Measurements from ENCODE around the gene VWC2L. TPM values are rescaled to one million over a fixed set of nuclear protein-coding genes. Genes with fewer than 3 reads are reported as not detected.

VWC2L gene
- total and polyA plus RNA-seq, 7 experiments from 2014 or later, result not detected

GRCh38 chr2:214378455-214379103, 32.3 kb upstream of the VWC2L start:
- Mint-ChIP-seq H3K27ac (no peak overlapping the region), H3K4me3 (no peak overlapping the region), H3K9me3 (peaks cover 0 to 6% (median 0%) of the 10 kb centered on the region in 11 donors), H3K36me3 (no peaks in the 10 kb centered on the region), H3K27me3 (no peaks in the 10 kb centered on the region), H3K4me1 (no peaks in the 10 kb centered on the region)
- Histone ChIP-seq H3K9me3 (ENCODE audit: control insufficient read depth in 2 of 3, low read length in 3 of 3) (no peaks in the 10 kb centered on the region), H3K36me3 (ENCODE audit: control insufficient read depth in 2 of 3, insufficient read depth in 3 of 3, low read length in 3 of 3) (no peaks in the 10 kb centered on the region), H3K27me3 (ENCODE audit: control insufficient read depth in 2 of 2, insufficient read depth in 2 of 2, low read length in 2 of 2) (no peaks in the 10 kb centered on the region), H3K27ac (ENCODE audit: low read depth, low read length) (no peak overlapping the region), H3K4me1 (ENCODE audit: control insufficient read depth in 2 of 2, insufficient read depth in 2 of 2, low read length in 2 of 2) (no peaks in the 10 kb centered on the region), H3K4me3 (ENCODE audit: low read length) (no peak overlapping the region)
- no peak for ATAC-seq
- intact Hi-C loops (cut with micrococcal nuclease), result no loop called here
- POLR2A ChIA-PET, result no interaction called here
- no peak for DNase-seq
- CTCF ChIA-PET, result no interaction called here

- no peaks in the 10 kb centered on the region for H3K27me3 Mint-ChIP-seq
These were observed 31.6 kb upstream of the VWC2L start for GRCh38 chr2:214379227-214379626.

GRCh38 chr2:214380681-214381080, 30.2 kb upstream of the VWC2L start:
- ATAC-seq (no peak), DNase-seq (no peak)
- Histone ChIP-seq H3K27ac (ENCODE audit: low read depth, low read length) (no peak overlapping the region), H3K9me3 (ENCODE audit: control insufficient read depth in 2 of 3, low read length in 3 of 3) (no peaks in the 10 kb centered on the region), H3K4me1 (ENCODE audit: control insufficient read depth in 2 of 2, insufficient read depth in 2 of 2, low read length in 2 of 2) (no peaks in the 10 kb centered on the region), H3K4me3 (ENCODE audit: low read length) (no peak overlapping the region), H3K27me3 (ENCODE audit: control insufficient read depth in 2 of 2, insufficient read depth in 2 of 2, low read length in 2 of 2) (no peaks in the 10 kb centered on the region), H3K36me3 (ENCODE audit: control insufficient read depth in 2 of 3, insufficient read depth in 3 of 3, low read length in 3 of 3) (no peaks in the 10 kb centered on the region)
- H3K4me3 Mint-ChIP-seq, result no peak overlapping the region
- no peaks in the 10 kb centered on the region for H3K4me1 Mint-ChIP-seq
- H3K9me3 Mint-ChIP-seq, result peaks cover 0 to 6% (median 0%) of the 10 kb centered on the region in 11 donors
- POLR2A ChIA-PET, result no interaction called here
- no peaks in the 10 kb centered on the region for H3K27me3 Mint-ChIP-seq
- no peak overlapping the region for H3K27ac Mint-ChIP-seq
- intact Hi-C loops (cut with micrococcal nuclease), result no loop called here
- CTCF ChIA-PET, result no interaction called here
- H3K36me3 Mint-ChIP-seq, result no peaks in the 10 kb centered on the region

More at GRCh38 chr2:214379227-214379626, 31.6 kb upstream of the VWC2L start:
- H3K27ac ChIP-seq (ENCODE audit: low read depth, low read length), result no peak overlapping the region
- Mint-ChIP-seq H3K4me1 (no peaks in the 10 kb centered on the region), H3K27ac (no peak overlapping the region), H3K9me3 (peaks cover 0 to 6% (median 0%) of the 10 kb centered on the region in 11 donors), H3K4me3 (no peak overlapping the region), H3K36me3 (no peaks in the 10 kb centered on the region)
- CTCF ChIA-PET, result no interaction called here
- H3K36me3 ChIP-seq (ENCODE audit: control insufficient read depth in 2 of 3, insufficient read depth in 3 of 3, low read length in 3 of 3), result no peaks in the 10 kb centered on the region
- H3K4me1 ChIP-seq (ENCODE audit: control insufficient read depth in 2 of 2, insufficient read depth in 2 of 2, low read length in 2 of 2), result no peaks in the 10 kb centered on the region
- POLR2A ChIA-PET, result no interaction called here
- intact Hi-C loops (cut with micrococcal nuclease), result no loop called here
- no peak overlapping the region for H3K4me3 ChIP-seq (ENCODE audit: low read length)
- no peaks in the 10 kb centered on the region for H3K27me3 ChIP-seq (ENCODE audit: control insufficient read depth in 2 of 2, insufficient read depth in 2 of 2, low read length in 2 of 2)
- DNase-seq, result no peak
- no peak for ATAC-seq
- no peaks in the 10 kb centered on the region for H3K9me3 ChIP-seq (ENCODE audit: control insufficient read depth in 2 of 3, low read length in 3 of 3)

GRCh38 chr2:214382229-214382628, 28.6 kb upstream of the VWC2L start:
- ChIA-PET POLR2A (no interaction called here), CTCF (no interaction called here)
- no peak overlapping the region for H3K4me3 ChIP-seq (ENCODE audit: low read length)
- Mint-ChIP-seq H3K4me3 (no peak overlapping the region), H3K36me3 (no peaks in the 10 kb centered on the region), H3K9me3 (peaks cover 0 to 3% (median 0%) of the 10 kb centered on the region in 11 donors), H3K27ac (no peak overlapping the region), H3K27me3 (no peaks in the 10 kb centered on the region), H3K4me1 (no peaks in the 10 kb centered on the region)
- H3K9me3 ChIP-seq (ENCODE audit: control insufficient read depth in 2 of 3, low read length in 3 of 3), result no peaks in the 10 kb centered on the region
- no peaks in the 10 kb centered on the region for H3K36me3 ChIP-seq (ENCODE audit: control insufficient read depth in 2 of 3, insufficient read depth in 3 of 3, low read length in 3 of 3)
- no peaks in the 10 kb centered on the region for H3K4me1 ChIP-seq (ENCODE audit: control insufficient read depth in 2 of 2, insufficient read depth in 2 of 2, low read length in 2 of 2)
- no peak for DNase-seq
- no peak overlapping the region for H3K27ac ChIP-seq (ENCODE audit: low read depth, low read length)
- intact Hi-C loops (cut with micrococcal nuclease), result no loop called here
- no peaks in the 10 kb centered on the region for H3K27me3 ChIP-seq (ENCODE audit: control insufficient read depth in 2 of 2, insufficient read depth in 2 of 2, low read length in 2 of 2)
- ATAC-seq, result no peak

- Histone ChIP-seq H3K4me3 (ENCODE audit: low read length) (no peak overlapping the region), H3K36me3 (ENCODE audit: control insufficient read depth in 2 of 3, insufficient read depth in 3 of 3, low read length in 3 of 3) (no peaks in the 10 kb centered on the region), H3K27ac (ENCODE audit: low read depth, low read length) (no peak overlapping the region), H3K4me1 (ENCODE audit: control insufficient read depth in 2 of 2, insufficient read depth in 2 of 2, low read length in 2 of 2) (no peaks in the 10 kb centered on the region), H3K27me3 (ENCODE audit: control insufficient read depth in 2 of 2, insufficient read depth in 2 of 2, low read length in 2 of 2) (no peaks in the 10 kb centered on the region), H3K9me3 (ENCODE audit: control insufficient read depth in 2 of 3, low read length in 3 of 3) (no peaks in the 10 kb centered on the region)
- H3K4me3 Mint-ChIP-seq, result no peak overlapping the region
- ChIA-PET POLR2A (no interaction called here), CTCF (no interaction called here)
- H3K4me1 Mint-ChIP-seq, result no peaks in the 10 kb centered on the region
- DNase-seq (no peak), ATAC-seq (no peak)
- no peaks in the 10 kb centered on the region for H3K27me3 Mint-ChIP-seq
- H3K9me3 Mint-ChIP-seq, result peaks cover 0 to 3% (median 0%) of the 10 kb centered on the region in 11 donors
- no peak overlapping the region for H3K27ac Mint-ChIP-seq
- H3K36me3 Mint-ChIP-seq, result no peaks in the 10 kb centered on the region
- intact Hi-C loops (cut with micrococcal nuclease), result no loop called here
These were observed 24.1 kb upstream of the VWC2L start for GRCh38 chr2:214386720-214387119.

GRCh38 chr2:214389334-214389733, 21.5 kb upstream of the VWC2L start:
- H3K27me3 Mint-ChIP-seq, result no peaks in the 10 kb centered on the region
- no peak overlapping the region for H3K4me3 ChIP-seq (ENCODE audit: low read length)
- no peak overlapping the region for H3K27ac ChIP-seq (ENCODE audit: low read depth, low read length)
- H3K4me3 Mint-ChIP-seq, result no peak overlapping the region
- H3K4me1 Mint-ChIP-seq, result no peaks in the 10 kb centered on the region
- no peaks in the 10 kb centered on the region for H3K4me1 ChIP-seq (ENCODE audit: control insufficient read depth in 2 of 2, insufficient read depth in 2 of 2, low read length in 2 of 2)
- ChIA-PET CTCF (no interaction called here), POLR2A (no interaction called here)
- H3K36me3 ChIP-seq (ENCODE audit: control insufficient read depth in 2 of 3, insufficient read depth in 3 of 3, low read length in 3 of 3), result no peaks in the 10 kb centered on the region
- intact Hi-C loops (cut with micrococcal nuclease), result no loop called here
- no peaks in the 10 kb centered on the region for H3K9me3 ChIP-seq (ENCODE audit: control insufficient read depth in 2 of 3, low read length in 3 of 3)
- H3K9me3 Mint-ChIP-seq, result peaks cover 0 to 3% (median 0%) of the 10 kb centered on the region in 11 donors
- no peak for ATAC-seq
- no peaks in the 10 kb centered on the region for H3K27me3 ChIP-seq (ENCODE audit: control insufficient read depth in 2 of 2, insufficient read depth in 2 of 2, low read length in 2 of 2)
- no peaks in the 10 kb centered on the region for H3K36me3 Mint-ChIP-seq
- H3K27ac Mint-ChIP-seq, result no peak overlapping the region
- no peak for DNase-seq

- H3K4me1 Mint-ChIP-seq, result no peaks in the 10 kb centered on the region
- H3K9me3 Mint-ChIP-seq, result no peaks in the 10 kb centered on the region
- H3K36me3 Mint-ChIP-seq, result no peaks in the 10 kb centered on the region
- H3K27me3 ChIP-seq (ENCODE audit: control insufficient read depth in 2 of 2, insufficient read depth in 2 of 2, low read length in 2 of 2), result no peaks in the 10 kb centered on the region
- H3K4me3 ChIP-seq (ENCODE audit: low read length), result no peak overlapping the region
- POLR2A ChIA-PET, result no interaction called here
- H3K27me3 Mint-ChIP-seq, result no peaks in the 10 kb centered on the region
- DNase-seq (no peak), ATAC-seq (no peak)
- CTCF ChIA-PET, result no interaction called here
- H3K4me1 ChIP-seq (ENCODE audit: control insufficient read depth in 2 of 2, insufficient read depth in 2 of 2, low read length in 2 of 2), result no peaks in the 10 kb centered on the region
- no peak overlapping the region for H3K27ac ChIP-seq (ENCODE audit: low read depth, low read length)
- no peaks in the 10 kb centered on the region for H3K36me3 ChIP-seq (ENCODE audit: control insufficient read depth in 2 of 3, insufficient read depth in 3 of 3, low read length in 3 of 3)
- intact Hi-C loops (cut with micrococcal nuclease), result no loop called here
- no peak overlapping the region for H3K27ac Mint-ChIP-seq
- no peaks in the 10 kb centered on the region for H3K9me3 ChIP-seq (ENCODE audit: control insufficient read depth in 2 of 3, low read length in 3 of 3)
- no peak overlapping the region for H3K4me3 Mint-ChIP-seq
These were observed 17.1 kb upstream of the VWC2L start for GRCh38 chr2:214393796-214394195.

All from naive thymus-derived CD4-positive, alpha-beta T cell (primary cell).